B cell (primary cell): ENCODE results near the gene B4GALNT4. TPM values are rescaled to one million over a fixed set of nuclear protein-coding genes. Genes with fewer than 3 reads are reported as not detected.
"Not testable (repeated sequence)": the region's sequence is repeated elsewhere in the genome, so short reads cannot be mapped to it uniquely, and the experiment has no call there.

Experiments
- ATAC-seq: fragments of 200-7000 bp; cut with Tn5 transposase; one replicate; pipeline ENCODE4 v1.10.0; 2021; ENCODE audit warnings: low read depth, mild to moderate bottlenecking, moderate number of reproducible peaks, moderate library complexity
- CTCF ChIA-PET: fragments of 350-600 bp; sonication (Branson Sonifier 250); formaldehyde crosslinking; loops from one replicate; lab custom pipeline; 2021; ENCODE audit warnings: antibody characterized with exemption, inconsistent platforms; lab: Charles Lee
- POLR2A ChIA-PET: fragments of 350-600 bp; sonication (Branson Sonifier 250); formaldehyde crosslinking; loops from one replicate; lab custom pipeline; 2021; ENCODE audit warnings: antibody characterized with exemption; lab: Charles Lee
- DNase-seq: peaks from one replicate; pipeline ENCODE4 v3.0.0; 2013
- H2AFZ ChIP-seq: 2 replicates; pipeline ENCODE4 v1.6.1; 2012; ENCODE audit warnings: mild to moderate bottlenecking, low read depth, low read length; ENCODE audit not compliant: insufficient read depth, poor library complexity, severe bottlenecking
- H3K27ac ChIP-seq, 2 donors: 1 replicate in 1 of 2; 2 replicates in 1 of 2; pipeline ENCODE4 v1.5.1; 2012 to 2013; ENCODE audit warnings: low read length in 2 of 2, mild to moderate bottlenecking in 2 of 2, moderate library complexity in 1 of 2
- H3K27me3 ChIP-seq, 4 experiments: fragments of 200-600 bp in 1 of 4; sonication (generic) in 1 of 4; replicated peaks in 1 of 4; 1 replicate in 2 of 4; 2 replicates in 2 of 4; pipeline versions ENCODE4 v1.6.1 to v1.7.0; 2013 to 2016; ENCODE audit warnings: low read length in 3 of 4, mild to moderate bottlenecking in 2 of 4, mixed read lengths in 1 of 4, moderate library complexity in 1 of 4; ENCODE audit not compliant: insufficient read depth in 4 of 4, control insufficient read depth in 3 of 4; ENCODE audit errors: control extremely low read depth in 1 of 4
- H3K36me3 ChIP-seq, 2 experiments: replicated peaks in 1 of 2; 1 replicate in 1 of 2; 2 replicates in 1 of 2; pipeline versions ENCODE4 v1.6.1 to v1.7.1; 2013; ENCODE audit warnings: low read length in 1 of 2; ENCODE audit not compliant: insufficient read depth in 2 of 2, control insufficient read depth in 1 of 2; ENCODE audit errors: control extremely low read depth in 1 of 2, extremely low read depth in 1 of 2
- H3K4me1 ChIP-seq, 2 donors: fragments of 200-600 bp in 1 of 2; sonication (generic) in 1 of 2; 1 replicate in 1 of 2; 2 replicates in 1 of 2; pipeline versions ENCODE4 v1.5.1 to v1.6.1; 2013 to 2017; ENCODE audit warnings: low read length in 2 of 2; ENCODE audit not compliant: control insufficient read depth in 2 of 2, insufficient read depth in 2 of 2
- H3K4me2 ChIP-seq: replicated peaks from 2 replicates; pipeline ENCODE3; 2012; ENCODE audit warnings: mild to moderate bottlenecking, low read depth, low read length; ENCODE audit not compliant: poor library complexity, severe bottlenecking
- H3K4me3 ChIP-seq, 5 experiments: fragments of 200-600 bp in 1 of 5; sonication (generic) in 1 of 5; 1 replicate in 3 of 5; 2 replicates in 2 of 5; pipeline versions ENCODE4 v1.5.1 to v1.7.0; 2011 to 2016; ENCODE audit warnings: low read length in 4 of 5, mild to moderate bottlenecking in 4 of 5, low read depth in 2 of 5, control low read depth in 1 of 5, moderate library complexity in 1 of 5; ENCODE audit not compliant: insufficient read depth in 1 of 5; ENCODE audit errors: control extremely low read depth in 1 of 5, extremely low read depth in 1 of 5
- H3K79me2 ChIP-seq: fragments of 200-600 bp; sonication (generic); one replicate; pipeline ENCODE4 v1.6.0; 2016; ENCODE audit warnings: low read length; ENCODE audit not compliant: control insufficient read depth, insufficient read depth
- H3K9ac ChIP-seq: fragments of 200-600 bp; sonication (generic); 2 replicates; pipeline ENCODE4 v1.6.1; 2017; ENCODE audit warnings: mild to moderate bottlenecking, low read length, moderate library complexity
- H3K9me3 ChIP-seq, 3 donors: one replicate each; pipeline versions ENCODE4 v1.6.1 to v1.7.1; 2013; ENCODE audit warnings: low read length in 2 of 3; ENCODE audit not compliant: control insufficient read depth in 2 of 3, insufficient read depth in 1 of 3; ENCODE audit errors: control extremely low read depth in 1 of 3
- H4K20me1 ChIP-seq: 2 replicates; pipeline ENCODE4 v1.6.0; 2012; ENCODE audit warnings: mild to moderate bottlenecking, low read length; ENCODE audit not compliant: insufficient read depth, control insufficient read depth, poor library complexity, severe bottlenecking
- H3K27ac Mint-ChIP-seq: one replicate; pipeline ENCODE4 v1.8.0; 2021; ENCODE audit warnings: mixed read lengths
- H3K27me3 Mint-ChIP-seq: one replicate; pipeline ENCODE4 v1.8.0; 2021; ENCODE audit warnings: mixed read lengths
- H3K4me1 Mint-ChIP-seq: one replicate; pipeline ENCODE4 v1.8.0; 2021; ENCODE audit warnings: mixed read lengths
- H3K4me3 Mint-ChIP-seq: one replicate; pipeline ENCODE4 v1.8.0; 2021; ENCODE audit warnings: mixed read lengths
- H3K9me3 Mint-ChIP-seq: one replicate; pipeline ENCODE4 v1.8.0; 2022; ENCODE audit warnings: mixed read lengths; ENCODE audit not compliant: insufficient read depth
- CTCF ChIP-seq: fragments of 200-600 bp; IDR thresholded peaks from one replicate; pipeline ENCODE4 v1.8.0; 2022; ENCODE audit warnings: antibody characterized with exemption, mild to moderate bottlenecking
- EZH2 ChIP-seq: IDR thresholded peaks from 2 replicates; pipeline ENCODE4 v1.6.1; 2012; ENCODE audit warnings: borderline replicate concordance, low read depth, mild to moderate bottlenecking, moderate library complexity, low read length; ENCODE audit not compliant: insufficient read depth, poor library complexity, severe bottlenecking
- WGBS: methylation state at CpG from one replicate; pipeline ENCODE4 v1.1.5; 2013; ENCODE audit warnings: missing lambda C conversion rate; ENCODE audit not compliant: insufficient coverage; 5-methylcytosine and 5-hydroxymethylcytosine counted together
- intact Hi-C: fragments of 100-400 bp; cut with micrococcal nuclease; formaldehyde crosslinking; loops from one replicate; pipeline ENCODE4 v1.10.0; 2022
- polyA plus RNA-seq: library from polyadenylated mRNA; depleted of rRNA; stranded (reverse); fragments of >200 nt; gene quantifications from 2 replicates; pipeline ENCODE4 v1.2.3, GENCODE V29; 2012
- total RNA-seq, 2 donors: library from RNA; stranded (reverse); fragments of 120-200 nt in 1 of 2; gene quantifications; 1 replicate in 1 of 2; 2 replicates in 1 of 2; pipeline versions ENCODE4 v1.2.3 to v1.2.4, GENCODE V29; 2013 to 2022

The B4GALNT4 gene
- total and polyA plus RNA-seq, 2 donors (not counting 1 experiment from before 2014, with no cell fraction given), result not detected

GRCh38 chr11:332651-333480 lies 36.4 kb upstream of the B4GALNT4 start:
- Histone ChIP-seq H3K79me2 (no peaks in the 10 kb centered on the region), H3K27me3 (no peaks in the 10 kb centered on the region), H3K9me3 (peaks cover 0 to 13% (median 0%) of the 10 kb centered on the region in 3 donors), H3K9ac (no peak overlapping the region), H3K27ac (no peak overlapping the region), H4K20me1 (no peaks in the 10 kb centered on the region), H3K4me1 (peaks cover 13 to 34% of the 10 kb centered on the region in 2 donors), H3K36me3 (no peaks in the 10 kb centered on the region), H3K4me3 (no peak overlapping the region), H3K4me2 (no peak overlapping the region), H2AFZ (no peak overlapping the region)
- Mint-ChIP-seq H3K27ac (no peak overlapping the region), H3K4me1 (peaks cover 35% of the 10 kb centered on the region), H3K4me3 (no peak overlapping the region), H3K9me3 (no peaks in the 10 kb centered on the region), H3K27me3 (no peaks in the 10 kb centered on the region)
- TF ChIP-seq CTCF (no peak), EZH2 (no peak)
- ChIA-PET POLR2A (no interaction called here), CTCF (interaction anchor here (0.6 to 1.1 kb wide), 2 partner anchors 20 to 81 kb away, joined by 3 read pairs; no protein-coding TSS in a partner anchor)
- DNase-seq, result no peak
- WGBS, result 84% methylated on average over 21 of the region's 23 CpGs
- no peak for ATAC-seq
- intact Hi-C loops, result no loop called here

GRCh38 chr11:333616-334263 lies 35.6 kb upstream of the B4GALNT4 start:
- H3K79me2 ChIP-seq, H3K4me2 ChIP-seq, H3K27me3 ChIP-seq, H3K27ac ChIP-seq, H3K27me3 Mint-ChIP-seq, DNase-seq, H3K4me3 Mint-ChIP-seq, H3K36me3 ChIP-seq, POLR2A ChIA-PET, intact Hi-C loops, H2AFZ ChIP-seq, ATAC-seq, H3K27ac Mint-ChIP-seq, H3K9me3 Mint-ChIP-seq, H3K4me3 ChIP-seq, H4K20me1 ChIP-seq, H3K9ac ChIP-seq: not testable (repeated sequence)
- peaks cover 32% of the 10 kb centered on the region for H3K4me1 Mint-ChIP-seq
- peaks cover 0 to 13% (median 0%) of the 10 kb centered on the region in 3 donors for H3K9me3 ChIP-seq
- H3K4me1 ChIP-seq, result peaks cover 13 to 32% of the 10 kb centered on the region in 2 donors
- CTCF ChIA-PET, result interaction anchor here (1.5 kb wide), 1 partner anchor 14 kb away, joined by 4 read pairs; no protein-coding TSS in a partner anchor
- 93% methylated on average over 14 of the region's 17 CpGs for WGBS
